Ascending aorta (tissue), 2 donors: Measurements from ENCODE around the gene BRD8. TPM values are rescaled to one million over a fixed set of nuclear protein-coding genes. Genes with fewer than 3 reads are reported as not detected.

Experiments used
- DNase-seq, 2 donors: peaks; one replicate each; pipeline ENCODE4 v3.0.0-alpha.2; 2019; ENCODE audit warnings: low spot score in 2 of 2
- H3K27ac ChIP-seq, 2 donors: fragments of 200-600 bp; sonication (generic); one replicate each; pipeline ENCODE4 v1.5.1; 2016 to 2017; ENCODE audit warnings: mild to moderate bottlenecking in 1 of 2
- H3K27me3 ChIP-seq: fragments of 200-600 bp; sonication (generic); one replicate; pipeline ENCODE4 v1.5.1; 2017
- H3K36me3 ChIP-seq, 2 donors: fragments of 200-600 bp; sonication (generic); one replicate each; pipeline ENCODE4 v1.5.1; 2016
- H3K4me1 ChIP-seq, 2 donors: fragments of 200-600 bp; sonication (generic); one replicate each; pipeline ENCODE4 v1.5.1; 2016 to 2017; ENCODE audit warnings: mild to moderate bottlenecking in 1 of 2
- H3K4me3 ChIP-seq, 2 donors: fragments of 200-600 bp; sonication (generic); one replicate each; pipeline ENCODE4 v1.5.1; 2016 to 2017; ENCODE audit warnings: mild to moderate bottlenecking in 1 of 2
- H3K9me3 ChIP-seq, 2 donors: fragments of 200-600 bp; sonication (generic); one replicate each; pipeline ENCODE4 v1.5.1; 2016
- intact Hi-C: fragments of 100-400 bp; cut with DNase I; formaldehyde crosslinking; loops from one replicate; pipeline ENCODE4 v1.15.1; 2023
- total RNA-seq: library from RNA; depleted of rRNA; stranded (reverse); fragments of >200 nt; gene quantifications from one replicate; pipeline ENCODE4 v1.1.0, GENCODE V29; 2016
- TF ChIP-seq, protein P1 (sequence below), 3 experiments: fragments of 200-600 bp in 2 of 3; fragments of 450-650 bp in 1 of 3; sonication (generic) in 2 of 3; IDR thresholded peaks; one replicate each; pipeline ENCODE4 v1.5.1; 2016 to 2019; ENCODE audit warnings: antibody characterized with exemption in 3 of 3, mild to moderate bottlenecking in 1 of 3, moderate library complexity in 1 of 3

BRD8 gene
- total RNA-seq, 1 donor from 2014 or later, result 18.8 TPM

DNA sequence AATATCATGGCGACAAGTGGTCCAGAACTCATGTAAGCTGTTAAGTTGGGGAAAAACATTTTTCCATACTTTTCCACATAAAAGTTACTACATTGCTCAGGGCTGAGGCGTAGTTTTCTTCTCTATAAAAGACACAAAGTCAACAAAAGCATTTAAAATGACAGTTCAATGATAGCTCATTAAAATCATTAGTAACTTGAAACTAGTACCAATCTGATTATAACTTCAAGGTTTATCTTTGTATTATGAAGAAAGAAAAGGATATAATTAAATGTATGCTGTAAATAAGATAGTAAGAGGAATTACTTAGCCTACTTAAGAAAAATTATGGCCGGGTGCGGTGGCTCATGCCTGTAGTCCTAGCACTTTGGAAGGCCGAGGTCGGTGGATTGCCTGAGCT is 49.1 kb downstream of the BRD8 start:
- Histone ChIP-seq H3K27ac (no peak overlapping the region), H3K4me1 (no peaks in the 10 kb centered on the region), H3K9me3 (no peaks in the 10 kb centered on the region), H3K4me3 (no peak overlapping the region), H3K27me3 (no peaks in the 10 kb centered on the region), H3K36me3 (no peaks in the 10 kb centered on the region)
- no peak for DNase-seq
- intact Hi-C loops, result no loop called here
- TF ChIP-seq, protein P1, sequence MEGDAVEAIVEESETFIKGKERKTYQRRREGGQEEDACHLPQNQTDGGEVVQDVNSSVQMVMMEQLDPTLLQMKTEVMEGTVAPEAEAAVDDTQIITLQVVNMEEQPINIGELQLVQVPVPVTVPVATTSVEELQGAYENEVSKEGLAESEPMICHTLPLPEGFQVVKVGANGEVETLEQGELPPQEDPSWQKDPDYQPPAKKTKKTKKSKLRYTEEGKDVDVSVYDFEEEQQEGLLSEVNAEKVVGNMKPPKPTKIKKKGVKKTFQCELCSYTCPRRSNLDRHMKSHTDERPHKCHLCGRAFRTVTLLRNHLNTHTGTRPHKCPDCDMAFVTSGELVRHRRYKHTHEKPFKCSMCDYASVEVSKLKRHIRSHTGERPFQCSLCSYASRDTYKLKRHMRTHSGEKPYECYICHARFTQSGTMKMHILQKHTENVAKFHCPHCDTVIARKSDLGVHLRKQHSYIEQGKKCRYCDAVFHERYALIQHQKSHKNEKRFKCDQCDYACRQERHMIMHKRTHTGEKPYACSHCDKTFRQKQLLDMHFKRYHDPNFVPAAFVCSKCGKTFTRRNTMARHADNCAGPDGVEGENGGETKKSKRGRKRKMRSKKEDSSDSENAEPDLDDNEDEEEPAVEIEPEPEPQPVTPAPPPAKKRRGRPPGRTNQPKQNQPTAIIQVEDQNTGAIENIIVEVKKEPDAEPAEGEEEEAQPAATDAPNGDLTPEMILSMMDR (IDR thresholded peaks at IDR 0.05), result no peak

DNA sequence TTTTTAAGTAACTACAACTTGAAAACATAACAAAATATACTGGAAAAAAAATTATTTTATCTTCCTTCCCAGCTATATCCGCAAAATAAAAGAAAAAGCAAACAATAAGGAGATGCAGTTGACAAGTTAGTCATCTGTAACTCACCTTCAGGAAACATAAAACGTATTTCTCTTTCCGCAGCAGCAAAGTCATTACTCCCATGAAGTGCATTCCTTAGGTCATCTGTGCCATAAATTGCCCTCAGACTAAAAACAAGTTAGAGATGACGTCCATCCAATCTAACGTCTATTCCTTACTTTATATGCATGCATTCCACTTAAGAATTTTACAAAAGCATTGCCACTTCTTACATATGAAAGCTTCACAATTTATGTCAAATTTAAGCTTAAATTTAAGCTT is 50.1 kb downstream of the BRD8 start:
- Histone ChIP-seq H3K27me3 (no peaks in the 10 kb centered on the region), H3K4me1 (no peaks in the 10 kb centered on the region), H3K27ac (no peak overlapping the region), H3K36me3 (no peaks in the 10 kb centered on the region), H3K4me3 (no peak overlapping the region), H3K9me3 (no peaks in the 10 kb centered on the region)
- no peak for DNase-seq
- TF ChIP-seq, protein P1 (IDR thresholded peaks at IDR 0.05), result no peak
- intact Hi-C loops, result no loop called here

DNA sequence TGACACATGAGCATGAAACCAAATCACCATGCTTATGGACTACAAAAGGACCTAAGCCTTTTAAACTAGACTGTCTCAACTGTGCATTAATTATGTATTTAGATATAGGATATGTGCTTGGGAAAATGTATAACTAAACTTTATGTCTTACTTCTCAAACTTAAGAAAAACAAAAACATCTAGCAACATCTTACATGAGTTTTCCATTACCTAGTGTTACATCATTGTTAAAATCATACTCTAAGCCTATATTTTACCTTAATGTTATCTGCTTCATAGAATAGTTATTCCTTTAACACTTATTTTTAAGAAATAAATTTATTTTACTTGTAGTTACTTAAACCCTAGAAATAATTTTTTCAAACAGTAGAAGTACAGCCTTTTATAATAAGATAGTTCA is 63.2 kb downstream of the BRD8 start:
- Histone ChIP-seq H3K27me3 (no peaks in the 10 kb centered on the region), H3K36me3 (no peaks in the 10 kb centered on the region), H3K4me1 (no peaks in the 10 kb centered on the region), H3K4me3 (no peak overlapping the region), H3K27ac (no peak overlapping the region), H3K9me3 (no peaks in the 10 kb centered on the region)
- intact Hi-C loops, result no loop called here
- TF ChIP-seq, protein P1 (IDR thresholded peaks at IDR 0.05), result no peak
- DNase-seq, result no peak

- no peaks in the 10 kb centered on the region for H3K36me3 ChIP-seq
- TF ChIP-seq, protein P1 (IDR thresholded peaks at IDR 0.05), result no peak
- no peaks in the 10 kb centered on the region for H3K27me3 ChIP-seq
- no peak overlapping the region for H3K27ac ChIP-seq
- no peaks in the 10 kb centered on the region for H3K4me1 ChIP-seq
- intact Hi-C loops, result no loop called here
- no peak for DNase-seq
- H3K9me3 ChIP-seq, result no peaks in the 10 kb centered on the region
- H3K4me3 ChIP-seq, result no peak overlapping the region
These were observed 66.5 kb downstream of the BRD8 start for GRCh38 chr5:138111937-138112336.

GRCh38 chr5:138111181-138111580 is 67.2 kb downstream of the BRD8 start:
- Histone ChIP-seq H3K4me1 (no peaks in the 10 kb centered on the region), H3K9me3 (no peaks in the 10 kb centered on the region), H3K27me3 (no peaks in the 10 kb centered on the region), H3K4me3 (no peak overlapping the region), H3K27ac (no peak overlapping the region), H3K36me3 (no peaks in the 10 kb centered on the region)
- intact Hi-C loops, result no loop called here
- DNase-seq, result no peak
- TF ChIP-seq, protein P1 (IDR thresholded peaks at IDR 0.05), result no peak

GRCh38 chr5:138110266-138110963 is 68.0 kb downstream of the BRD8 start:
- no peak for DNase-seq
- H3K27ac ChIP-seq, result no peak overlapping the region

More at GRCh38 chr5:138110266-138110963, 68.0 kb downstream of the BRD8 start:
- TF ChIP-seq, protein P1 (IDR thresholded peaks at IDR 0.05), result no peak
- Histone ChIP-seq H3K27me3 (no peaks in the 10 kb centered on the region), H3K4me1 (no peaks in the 10 kb centered on the region), H3K9me3 (no peaks in the 10 kb centered on the region), H3K36me3 (no peaks in the 10 kb centered on the region), H3K4me3 (no peak overlapping the region)
- intact Hi-C loops, result no loop called here
